HG02623 (cell line): Measurements from ENCODE around the gene ZBTB38.
A peak's percentile ranks its signal among the peaks of the same experiment; 100 is the strongest.

Source experiments
- ATAC-seq: cut with Tn5 transposase; IDR thresholded peaks from one replicate; pipeline ENCODE4 v1.9.1; 2021; ENCODE audit warnings: moderate library complexity; ENCODE audit not compliant: unreplicated experiment

The ZBTB38 gene

DNA sequence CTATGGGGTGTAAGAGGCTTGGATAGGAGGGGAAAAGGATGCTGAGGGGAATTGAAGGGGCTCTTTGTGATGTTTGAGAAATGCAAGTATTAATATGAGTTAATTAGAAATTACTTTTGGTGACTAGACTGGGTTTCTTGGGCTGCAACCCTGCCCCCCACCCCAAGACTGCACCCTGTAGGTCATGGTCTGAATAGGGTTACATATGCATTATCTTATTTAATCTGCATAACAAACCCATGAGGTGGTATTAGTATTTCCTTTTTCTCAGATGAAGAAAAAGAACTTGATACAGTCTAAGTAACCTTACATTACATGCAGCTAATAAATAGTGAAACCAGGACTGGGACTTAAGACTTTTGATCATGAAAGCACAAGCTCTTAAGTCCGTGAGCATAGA lies 5.6 kb upstream of the ZBTB38 start:
- ATAC-seq = no peak

DNA sequence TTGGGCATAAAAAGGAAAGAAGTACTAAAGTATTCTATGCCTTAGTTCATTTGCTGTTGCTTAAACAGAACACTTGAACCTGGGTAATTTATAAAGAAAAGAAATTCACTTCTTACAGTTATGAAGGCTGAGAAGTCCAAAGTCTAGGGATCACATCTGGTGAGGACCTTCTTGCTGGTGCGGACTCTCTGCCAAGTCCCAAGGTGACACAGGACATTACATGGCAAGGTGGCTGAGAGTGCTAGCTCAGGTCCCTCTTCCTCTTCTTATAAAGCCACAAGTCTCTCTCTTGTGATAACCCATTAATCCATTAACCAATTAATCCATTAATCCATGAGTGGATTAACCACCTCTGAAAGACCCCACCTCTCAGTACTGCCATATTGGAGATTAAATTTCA lies 3.1 kb upstream of the ZBTB38 start:
- no peak for ATAC-seq

- ATAC-seq = no peak
Measured at GRCh38 chr3:141366285-141367037, 1.8 kb upstream of the ZBTB38 start.

GRCh38 chr3:141367038-141367730 lies 1.1 kb upstream of the ZBTB38 start:
- no peak for ATAC-seq

- ATAC-seq = no peak
Measured at GRCh38 chr3:141368925-141369794, 856 bp downstream of the ZBTB38 start.

GRCh38 chr3:141370065-141370533 lies 1.8 kb downstream of the ZBTB38 start:
- peak; percentile 86 for ATAC-seq

DNA sequence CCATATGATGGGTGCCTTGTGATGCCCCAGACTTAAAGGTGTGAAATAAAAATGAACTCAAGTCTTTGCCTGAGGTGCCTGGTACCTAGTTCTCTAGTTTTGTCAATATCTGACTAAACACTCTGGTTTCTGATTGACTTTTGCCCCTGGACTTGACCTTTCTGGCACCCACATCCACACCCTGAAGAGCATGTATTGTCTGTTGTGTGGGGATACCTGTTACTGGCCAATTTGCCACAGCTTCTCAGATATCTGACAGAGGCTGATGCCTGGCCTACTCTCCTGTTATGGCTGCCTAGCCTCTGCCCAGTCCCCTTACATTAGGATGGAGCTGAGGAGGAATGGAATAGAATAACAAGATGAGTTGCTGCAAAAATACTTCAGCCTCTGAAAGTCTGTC lies 3.6 kb downstream of the ZBTB38 start:
- ATAC-seq = no peak

DNA sequence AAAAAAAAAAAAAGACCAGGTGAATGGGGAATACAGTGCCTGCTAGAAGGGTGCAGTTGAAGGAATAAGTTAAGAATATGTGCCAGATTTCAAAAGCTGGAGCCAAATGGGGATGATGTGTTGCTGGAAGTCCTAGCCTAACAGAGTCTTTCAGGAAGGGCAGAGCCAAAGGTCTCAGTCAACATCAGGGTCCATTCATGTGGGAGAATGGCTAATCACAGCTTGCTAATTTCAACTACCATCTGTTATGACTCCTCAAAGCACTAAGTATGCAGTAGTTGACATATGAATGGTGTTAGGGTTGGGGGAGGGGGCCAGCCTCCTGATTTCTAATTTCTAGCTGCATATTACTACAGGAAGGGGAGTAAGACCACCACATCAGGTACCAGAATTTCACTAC lies 4.4 kb downstream of the ZBTB38 start:
- no peak for ATAC-seq

DNA sequence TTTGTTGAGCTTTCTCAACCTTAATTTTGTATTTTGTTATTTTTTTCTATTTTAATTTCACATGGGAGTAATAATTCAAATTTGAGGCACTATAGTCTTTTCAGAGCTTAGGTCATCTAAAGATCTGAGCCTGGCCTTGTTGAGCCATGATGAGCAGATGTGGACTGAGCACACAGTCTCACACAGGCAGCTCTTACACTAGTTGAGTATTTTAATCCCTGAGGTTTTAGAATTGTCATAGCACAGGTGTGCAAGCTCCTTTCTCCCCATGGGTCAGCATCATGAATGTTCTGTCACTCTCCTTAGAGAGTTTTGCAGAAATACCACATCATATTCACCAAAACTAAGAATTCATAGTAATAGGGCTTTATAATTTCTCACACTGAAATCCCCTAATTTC lies 4.9 kb downstream of the ZBTB38 start:
- ATAC-seq = no peak

DNA sequence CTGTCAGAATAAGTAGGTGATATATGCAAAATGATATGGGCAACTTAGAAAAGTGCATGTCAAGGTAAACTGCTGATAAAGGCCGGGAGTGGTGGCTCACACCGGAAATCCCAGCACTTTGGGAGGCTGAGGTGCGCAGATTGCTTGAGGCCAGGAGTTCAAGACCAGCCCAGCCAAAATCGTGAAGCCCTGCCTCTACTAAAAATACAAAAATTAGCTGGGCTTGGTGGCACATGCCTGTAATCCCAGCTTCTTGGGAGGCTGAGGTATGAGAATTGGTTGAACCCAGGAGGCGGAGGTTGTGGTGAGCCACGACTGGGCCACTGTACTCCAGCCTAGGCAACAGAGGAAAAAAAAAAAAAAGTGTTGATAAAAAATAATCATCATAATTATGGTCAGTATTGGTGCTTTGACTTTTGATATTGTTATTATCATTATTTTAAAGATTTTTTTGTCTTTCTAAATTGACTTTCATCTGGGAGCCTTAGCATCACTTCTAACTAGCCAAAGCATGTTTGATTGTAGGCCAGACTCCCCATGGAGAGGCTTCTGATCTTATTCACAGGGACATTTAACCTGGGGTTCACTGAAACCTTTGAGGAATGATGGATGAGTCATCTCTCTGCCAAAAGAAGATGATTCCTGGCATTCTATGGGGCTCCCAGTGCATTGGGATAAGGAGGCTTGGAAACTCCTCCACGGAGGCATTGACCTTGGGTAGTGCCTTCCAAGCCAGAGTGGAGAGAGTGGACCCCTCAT lies 5.6 kb downstream of the ZBTB38 start:
- no peak for ATAC-seq

- no peak for ATAC-seq
Measured at GRCh38 chr3:141375381-141376301, 7.3 kb downstream of the ZBTB38 start.

DNA sequence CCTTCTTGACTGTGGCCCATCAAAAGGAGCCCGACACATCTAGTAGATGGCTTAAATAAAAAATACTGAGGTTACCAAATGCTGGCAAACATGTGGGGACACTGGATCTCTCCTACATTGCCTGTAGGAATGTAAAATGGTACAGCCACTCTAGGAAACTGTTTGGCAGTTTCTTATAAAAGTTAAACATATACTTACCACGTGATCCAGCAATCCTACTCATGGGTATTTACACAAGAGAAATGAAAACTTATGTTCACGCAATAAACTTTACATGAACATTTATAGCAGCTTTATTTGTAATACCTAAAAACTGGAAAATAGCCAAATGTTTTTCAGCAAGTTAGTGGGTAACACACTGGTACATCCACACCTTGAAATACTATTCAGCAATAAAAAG lies 9.1 kb downstream of the ZBTB38 start:
- no peak for ATAC-seq

GRCh38 chr3:141378556-141378955 lies 10.3 kb downstream of the ZBTB38 start:
- no peak for ATAC-seq

DNA sequence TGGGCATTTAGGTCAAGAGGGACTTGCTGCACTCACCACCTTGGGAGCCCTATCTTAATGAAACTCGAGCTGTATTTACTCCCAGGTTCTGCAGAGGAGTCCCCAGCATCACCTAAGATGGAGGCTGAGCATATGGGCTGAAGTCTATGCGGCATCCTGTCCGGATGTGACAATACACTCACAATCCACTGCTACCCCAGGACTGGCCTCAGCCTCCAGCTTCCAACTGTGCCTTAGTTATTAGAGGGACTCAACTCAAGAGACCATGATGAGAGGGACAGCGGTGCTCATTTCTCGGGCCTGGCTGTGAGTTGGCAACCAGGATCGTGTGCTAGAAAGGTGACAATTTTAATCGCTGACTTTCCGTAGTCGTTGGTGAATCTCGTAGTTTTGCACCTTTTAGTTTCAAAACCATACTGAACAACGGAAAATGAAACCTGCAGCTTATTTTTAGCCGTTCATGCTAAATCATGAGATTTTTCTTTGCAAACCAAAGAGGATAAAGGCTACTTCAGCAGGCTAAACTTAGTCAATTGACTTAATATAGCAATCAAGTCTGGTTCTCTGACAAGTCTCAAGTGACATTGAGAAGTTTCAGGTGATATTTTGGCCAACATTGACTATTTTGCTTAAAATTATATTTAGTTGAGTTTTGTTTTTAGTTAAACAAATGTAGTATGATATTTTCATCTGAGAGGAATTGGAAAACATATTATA lies 11.1 kb downstream of the ZBTB38 start:
- peak; percentile 49 for ATAC-seq

GRCh38 chr3:141380279-141380678 lies 12.0 kb downstream of the ZBTB38 start:
- no peak for ATAC-seq

DNA sequence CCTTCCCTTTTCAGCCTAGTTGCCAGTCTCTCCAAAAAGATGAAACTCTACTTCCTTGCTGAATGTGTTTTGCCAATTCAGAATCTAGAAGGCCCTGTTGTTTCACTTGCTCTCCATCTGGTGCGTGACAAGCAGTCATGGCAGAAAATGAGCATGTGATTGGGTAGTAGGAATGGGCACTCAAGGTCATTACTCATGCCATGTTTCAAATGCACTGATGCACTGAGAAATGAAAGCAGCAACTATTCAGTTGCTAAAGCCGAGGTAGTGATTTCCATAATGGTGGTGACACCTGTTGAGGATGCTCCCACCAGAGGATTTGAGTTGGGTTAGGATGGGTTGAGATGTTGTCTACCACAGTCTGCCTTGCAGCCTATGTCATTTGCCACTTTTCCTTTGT lies 12.7 kb downstream of the ZBTB38 start:
- peak; percentile 32 for ATAC-seq

DNA sequence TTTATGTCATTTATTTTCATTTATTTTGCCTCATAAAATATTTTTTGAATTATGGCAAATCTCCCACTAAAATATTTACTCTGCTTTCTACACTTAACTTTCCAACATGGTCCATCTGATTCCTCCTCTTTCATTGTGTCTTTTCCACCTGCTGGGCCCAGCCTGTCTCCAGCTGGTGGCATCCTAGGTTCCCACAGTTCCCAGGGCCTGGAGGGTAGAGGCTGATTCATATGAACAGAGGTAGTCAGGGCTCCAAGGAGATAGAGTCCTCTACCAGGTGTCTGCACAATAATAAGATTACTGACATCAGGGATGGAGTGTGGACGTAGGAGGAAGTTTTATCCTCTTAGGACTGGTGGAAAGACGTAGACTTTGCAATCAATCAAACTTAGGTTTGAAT lies 14.3 kb downstream of the ZBTB38 start:
- ATAC-seq = no peak

- ATAC-seq = no peak
Measured at GRCh38 chr3:141383555-141384129, 15.3 kb downstream of the ZBTB38 start.

- ATAC-seq = no peak
Measured at GRCh38 chr3:141384157-141384556, 15.9 kb downstream of the ZBTB38 start.
